HEK293 (cell line): ENCODE data around the gene CHST15.

ENCODE experiments used
- CTCF ChIA-PET: fragments of 350-600 bp; formaldehyde crosslinking; extraction: SDS; loops from one replicate; lab custom pipeline; 2021; ENCODE audit warnings: antibody characterized with exemption; lab: Yijun Ruan, JAX
- POLR2A ChIA-PET: fragments of 300-600 bp; formaldehyde crosslinking; extraction: SDS; loops from one replicate; lab custom pipeline; 2020; ENCODE audit warnings: antibody characterized with exemption, inconsistent platforms; lab: Yijun Ruan, JAX
- H3K27ac ChIP-seq: fragments of 200-500 bp; sonication (Bioruptor generic); 2 replicates; pipeline ENCODE4 v1.5.1; 2014; ENCODE audit warnings: low read depth, low read length, control low read depth, inconsistent platforms; ENCODE audit errors: extremely low read depth
- H3K36me3 ChIP-seq, 2 experiments: fragments of 200-500 bp in 1 of 2; sonication (Bioruptor generic) in 1 of 2; 1 replicate in 1 of 2; 2 replicates in 1 of 2; pipeline ENCODE4 v1.5.1; 2014 to 2017; ENCODE audit warnings: inconsistent platforms in 2 of 2, low read length in 2 of 2; ENCODE audit not compliant: control insufficient read depth in 2 of 2, insufficient read depth in 1 of 2
- H3K4me1 ChIP-seq: fragments of 200-500 bp; sonication (Bioruptor generic); 2 replicates; pipeline ENCODE4 v1.5.1; 2014; ENCODE audit warnings: mild to moderate bottlenecking, low read length, inconsistent platforms; ENCODE audit not compliant: control insufficient read depth, insufficient read depth
- H3K4me3 ChIP-seq: 2 replicates; pipeline ENCODE4 v1.5.1; 2011; ENCODE audit warnings: low read depth, mild to moderate bottlenecking, control low read depth, low read length, moderate library complexity
- H3K9me3 ChIP-seq: fragments of 200-500 bp; sonication (Bioruptor generic); 2 replicates; pipeline ENCODE4 v1.5.1; 2014; ENCODE audit warnings: low read depth, low read length, inconsistent platforms; ENCODE audit not compliant: control insufficient read depth, insufficient read depth
- ATF2 ChIP-seq: fragments of 450-650 bp; formaldehyde crosslinking; IDR thresholded peaks from 2 replicates; pipeline ENCODE4 v1.5.1; 2016; ENCODE audit warnings: missing biosample characterization, missing genetic modification characterization, low read depth
- OSR2 ChIP-seq: fragments of 450-650 bp; formaldehyde crosslinking; IDR thresholded peaks from 2 replicates; pipeline ENCODE4 v1.5.1; 2016; ENCODE audit warnings: missing biosample characterization, missing genetic modification characterization
- PATZ1 ChIP-seq: fragments of 450-650 bp; formaldehyde crosslinking; IDR thresholded peaks from 2 replicates; pipeline ENCODE4 v1.5.1; 2016; ENCODE audit warnings: missing biosample characterization, missing genetic modification characterization
- SETDB1 ChIP-seq: IDR thresholded peaks from one replicate; pipeline ENCODE4 v1.6.1; 2017; ENCODE audit warnings: mild to moderate bottlenecking, low read length, moderate library complexity, mixed read lengths; ENCODE audit not compliant: insufficient read length
- TCF7L2 ChIP-seq: IDR thresholded peaks from 2 replicates; pipeline ENCODE4 v1.6.1; 2011; ENCODE audit warnings: low read depth, mild to moderate bottlenecking, inconsistent platforms, low read length, moderate library complexity, borderline replicate concordance
- TRIM28 ChIP-seq: IDR thresholded peaks from 2 replicates; pipeline ENCODE4 v1.6.1; 2011; ENCODE audit warnings: low read length, control low read depth, borderline replicate concordance
- ZBTB17 ChIP-seq: fragments of 450-650 bp; formaldehyde crosslinking; IDR thresholded peaks from 2 replicates; pipeline ENCODE4 v1.5.1; 2016; ENCODE audit warnings: missing biosample characterization, missing genetic modification characterization
- ZIC2 ChIP-seq: fragments of 450-650 bp; formaldehyde crosslinking; IDR thresholded peaks from 2 replicates; pipeline ENCODE4 v1.5.1; 2016; ENCODE audit warnings: missing biosample characterization, missing genetic modification characterization
- ZNF112 ChIP-seq: fragments of 450-650 bp; formaldehyde crosslinking; IDR thresholded peaks from 2 replicates; pipeline ENCODE4 v1.5.0; 2017; ENCODE audit warnings: missing biosample characterization, missing genetic modification characterization
- ZNF132 ChIP-seq: fragments of 450-650 bp; formaldehyde crosslinking; IDR thresholded peaks from 2 replicates; pipeline ENCODE4 v1.5.1; 2017; ENCODE audit warnings: missing biosample characterization, missing genetic modification characterization, borderline replicate concordance
- ZNF140 ChIP-seq: fragments of 450-650 bp; formaldehyde crosslinking; IDR thresholded peaks from 2 replicates; pipeline ENCODE4 v1.5.1; 2016; ENCODE audit warnings: missing biosample characterization, missing genetic modification characterization
- ZNF175 ChIP-seq: fragments of 450-650 bp; formaldehyde crosslinking; IDR thresholded peaks from 2 replicates; pipeline ENCODE4 v1.5.1; 2016; ENCODE audit warnings: missing biosample characterization, missing genetic modification characterization
- ZNF19 ChIP-seq: fragments of 450-650 bp; formaldehyde crosslinking; IDR thresholded peaks from 2 replicates; pipeline ENCODE4; 2016; ENCODE audit warnings: missing biosample characterization, missing genetic modification characterization, low read depth
- ZNF221 ChIP-seq: fragments of 450-650 bp; formaldehyde crosslinking; IDR thresholded peaks from 2 replicates; pipeline ENCODE4 v1.5.1; 2017; ENCODE audit warnings: missing biosample characterization, missing genetic modification characterization, borderline replicate concordance
- ZNF335 ChIP-seq: fragments of 450-650 bp; formaldehyde crosslinking; conservative IDR thresholded peaks from 2 replicates; pipeline ENCODE4 v1.5.1; 2016; ENCODE audit warnings: missing biosample characterization, missing genetic modification characterization
- ZNF391 ChIP-seq: fragments of 450-650 bp; formaldehyde crosslinking; IDR thresholded peaks from 2 replicates; pipeline ENCODE4 v1.5.1; 2016; ENCODE audit warnings: low read depth, missing biosample characterization, missing genetic modification characterization, borderline replicate concordance
- ZNF501 ChIP-seq: fragments of 450-650 bp; formaldehyde crosslinking; IDR thresholded peaks from 2 replicates; pipeline ENCODE4 v1.5.1; 2016; ENCODE audit warnings: missing biosample characterization, missing genetic modification characterization
- ZNF560 ChIP-seq: fragments of 450-650 bp; formaldehyde crosslinking; IDR thresholded peaks from 2 replicates; pipeline ENCODE4 v1.5.1; 2017; ENCODE audit warnings: missing biosample characterization, missing genetic modification characterization, borderline replicate concordance
- ZNF561 ChIP-seq: fragments of 450-650 bp; IDR thresholded peaks from 2 replicates; pipeline ENCODE4 v1.5.1; 2018; ENCODE audit warnings: missing biosample characterization, missing genetic modification characterization, borderline replicate concordance
- ZNF658 ChIP-seq: fragments of 450-650 bp; formaldehyde crosslinking; IDR thresholded peaks from 2 replicates; pipeline ENCODE4; 2016; ENCODE audit warnings: missing biosample characterization, missing genetic modification characterization
- ZNF791 ChIP-seq: fragments of 450-650 bp; formaldehyde crosslinking; IDR thresholded peaks from 2 replicates; pipeline ENCODE4 v1.5.1; 2016; ENCODE audit warnings: missing biosample characterization, missing genetic modification characterization
- ZNF843 ChIP-seq: fragments of 450-650 bp; formaldehyde crosslinking; IDR thresholded peaks from 2 replicates; pipeline ENCODE4 v1.5.1; 2016; ENCODE audit warnings: missing biosample characterization, missing genetic modification characterization
- ZXDB ChIP-seq: fragments of 450-650 bp; formaldehyde crosslinking; IDR thresholded peaks from 2 replicates; pipeline ENCODE4 v1.5.1; 2016; ENCODE audit warnings: missing biosample characterization, missing genetic modification characterization
- TF ChIP-seq, protein P1 (sequence below): fragments of 450-650 bp; formaldehyde crosslinking; IDR thresholded peaks from 2 replicates; pipeline ENCODE4 v1.5.1; 2016; ENCODE audit warnings: missing biosample characterization, missing genetic modification characterization
- TF ChIP-seq, protein P2 (sequence below): fragments of 450-650 bp; formaldehyde crosslinking; IDR thresholded peaks from 2 replicates; pipeline ENCODE4 v1.5.1; 2016; ENCODE audit warnings: missing biosample characterization, missing genetic modification characterization
- TF ChIP-seq, protein P3 (sequence below): fragments of 450-650 bp; formaldehyde crosslinking; IDR thresholded peaks from 2 replicates; pipeline ENCODE4 v1.5.1; 2017; ENCODE audit warnings: missing biosample characterization, mild to moderate bottlenecking, missing genetic modification characterization, moderate library complexity
- TF ChIP-seq, protein P4 (sequence below): fragments of 450-650 bp; formaldehyde crosslinking; IDR thresholded peaks from 2 replicates; pipeline ENCODE4 v1.5.1; 2016; ENCODE audit warnings: missing biosample characterization, missing genetic modification characterization

Gene CHST15

GRCh38 chr10:124105594-124105993, 12.2 kb upstream of the CHST15 start:
- ChIA-PET CTCF (interaction anchor here (0.7 to 1.9 kb wide), 4 partner anchors 11 to 111 kb away, joined by 3 to 5 read pairs (median 4); no protein-coding TSS in a partner anchor), POLR2A (interaction anchor here (1.3 kb wide), 1 partner anchor 14 kb away, joined by 4 read pairs; no protein-coding TSS in a partner anchor)
- no peaks in the 10 kb centered on the region for H3K36me3 ChIP-seq
- H3K9me3 ChIP-seq, result no peaks in the 10 kb centered on the region
- no peak overlapping the region for H3K27ac ChIP-seq
- H3K4me3 ChIP-seq, result no peak overlapping the region
- H3K4me1 ChIP-seq, result peaks cover 15% of the 10 kb centered on the region
- no peak for TF ChIP-seq ZNF132 (tag by site-specific recombination)
- TF ChIP-seq, protein P1, sequence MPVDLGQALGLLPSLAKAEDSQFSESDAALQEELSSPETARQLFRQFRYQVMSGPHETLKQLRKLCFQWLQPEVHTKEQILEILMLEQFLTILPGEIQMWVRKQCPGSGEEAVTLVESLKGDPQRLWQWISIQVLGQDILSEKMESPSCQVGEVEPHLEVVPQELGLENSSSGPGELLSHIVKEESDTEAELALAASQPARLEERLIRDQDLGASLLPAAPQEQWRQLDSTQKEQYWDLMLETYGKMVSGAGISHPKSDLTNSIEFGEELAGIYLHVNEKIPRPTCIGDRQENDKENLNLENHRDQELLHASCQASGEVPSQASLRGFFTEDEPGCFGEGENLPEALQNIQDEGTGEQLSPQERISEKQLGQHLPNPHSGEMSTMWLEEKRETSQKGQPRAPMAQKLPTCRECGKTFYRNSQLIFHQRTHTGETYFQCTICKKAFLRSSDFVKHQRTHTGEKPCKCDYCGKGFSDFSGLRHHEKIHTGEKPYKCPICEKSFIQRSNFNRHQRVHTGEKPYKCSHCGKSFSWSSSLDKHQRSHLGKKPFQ, result peak; percentile 69; the same call in 1 of the 2 replicates
- peak; percentile 18; the same call in 1 of the 2 replicates for TF ChIP-seq ZNF335 (tag by site-specific recombination)
- no peak for TF ChIP-seq SETDB1
- TF ChIP-seq, protein P2, sequence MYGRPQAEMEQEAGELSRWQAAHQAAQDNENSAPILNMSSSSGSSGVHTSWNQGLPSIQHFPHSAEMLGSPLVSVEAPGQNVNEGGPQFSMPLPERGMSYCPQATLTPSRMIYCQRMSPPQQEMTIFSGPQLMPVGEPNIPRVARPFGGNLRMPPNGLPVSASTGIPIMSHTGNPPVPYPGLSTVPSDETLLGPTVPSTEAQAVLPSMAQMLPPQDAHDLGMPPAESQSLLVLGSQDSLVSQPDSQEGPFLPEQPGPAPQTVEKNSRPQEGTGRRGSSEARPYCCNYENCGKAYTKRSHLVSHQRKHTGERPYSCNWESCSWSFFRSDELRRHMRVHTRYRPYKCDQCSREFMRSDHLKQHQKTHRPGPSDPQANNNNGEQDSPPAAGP (tag by site-specific recombination), result no peak
- TF ChIP-seq TRIM28, result peak; percentile 67; the same call in 1 of the 2 replicates
- peak; percentile 58; the same call in 1 of the 2 replicates for TF ChIP-seq OSR2 (tag by site-specific recombination)
- TF ChIP-seq TCF7L2, result peak; percentile 49; the same call in 1 of the 2 replicates
- 0 out of 2 replicates have a peak, but pooled peaks have one; percentile 32 for TF ChIP-seq ZXDB (tag by site-specific recombination)
- TF ChIP-seq, all 188 proteins: peak for 6

GRCh38 chr10:124105045-124105444, 11.6 kb upstream of the CHST15 start:
- Histone ChIP-seq H3K4me3 (no peak overlapping the region), H3K27ac (no peak overlapping the region; the same call in 1 of the 2 replicates), H3K9me3 (no peaks in the 10 kb centered on the region), H3K4me1 (peaks cover 15% of the 10 kb centered on the region), H3K36me3 (no peaks in the 10 kb centered on the region)
- ChIA-PET CTCF (interaction anchor here (1.9 kb wide), 2 partner anchors 108 to 110 kb away, joined by 4 to 5 read pairs; no protein-coding TSS in a partner anchor), POLR2A (no interaction called here)
- TF ChIP-seq ZNF140 (tag by site-specific recombination), result no peak
- TF ChIP-seq ZNF391 (tag by site-specific recombination), result no peak
- TF ChIP-seq, protein P3, sequence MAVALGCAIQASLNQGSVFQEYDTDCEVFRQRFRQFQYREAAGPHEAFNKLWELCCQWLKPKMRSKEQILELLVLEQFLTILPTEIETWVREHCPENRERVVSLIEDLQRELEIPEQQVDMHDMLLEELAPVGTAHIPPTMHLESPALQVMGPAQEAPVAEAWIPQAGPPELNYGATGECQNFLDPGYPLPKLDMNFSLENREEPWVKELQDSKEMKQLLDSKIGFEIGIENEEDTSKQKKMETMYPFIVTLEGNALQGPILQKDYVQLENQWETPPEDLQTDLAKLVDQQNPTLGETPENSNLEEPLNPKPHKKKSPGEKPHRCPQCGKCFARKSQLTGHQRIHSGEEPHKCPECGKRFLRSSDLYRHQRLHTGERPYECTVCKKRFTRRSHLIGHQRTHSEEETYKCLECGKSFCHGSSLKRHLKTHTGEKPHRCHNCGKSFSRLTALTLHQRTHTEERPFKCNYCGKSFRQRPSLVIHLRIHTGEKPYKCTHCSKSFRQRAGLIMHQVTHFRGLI (tag by site-specific recombination), result peak; percentile 69
- TF ChIP-seq PATZ1 (tag by site-specific recombination), result no peak
- no peak for TF ChIP-seq ZNF112
- no peak for TF ChIP-seq ZNF843 (tag by site-specific recombination)
- no peak for TF ChIP-seq ZNF19
- no peak for TF ChIP-seq ZNF561 (tag by site-specific recombination)
- no peak for TF ChIP-seq ZNF791 (tag by site-specific recombination)
- TF ChIP-seq ZNF658 (tag by site-specific recombination), result no peak
- peak; percentile 93 for TF ChIP-seq ZIC2 (tag by site-specific recombination)
- no peak for TF ChIP-seq ZNF560 (tag by site-specific recombination)
- TF ChIP-seq ZNF175 (tag by site-specific recombination), result no peak
- TF ChIP-seq ATF2 (tag by site-specific recombination), result no peak
- TF ChIP-seq ZNF221, result no peak
- TF ChIP-seq ZNF501 (tag by site-specific recombination), result no peak
- TF ChIP-seq, protein P4, sequence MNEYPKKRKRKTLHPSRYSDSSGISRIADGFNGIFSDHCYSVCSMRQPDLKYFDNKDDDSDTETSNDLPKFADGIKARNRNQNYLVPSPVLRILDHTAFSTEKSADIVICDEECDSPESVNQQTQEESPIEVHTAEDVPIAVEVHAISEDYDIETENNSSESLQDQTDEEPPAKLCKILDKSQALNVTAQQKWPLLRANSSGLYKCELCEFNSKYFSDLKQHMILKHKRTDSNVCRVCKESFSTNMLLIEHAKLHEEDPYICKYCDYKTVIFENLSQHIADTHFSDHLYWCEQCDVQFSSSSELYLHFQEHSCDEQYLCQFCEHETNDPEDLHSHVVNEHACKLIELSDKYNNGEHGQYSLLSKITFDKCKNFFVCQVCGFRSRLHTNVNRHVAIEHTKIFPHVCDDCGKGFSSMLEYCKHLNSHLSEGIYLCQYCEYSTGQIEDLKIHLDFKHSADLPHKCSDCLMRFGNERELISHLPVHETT, result no peak
- peak; percentile 51 for TF ChIP-seq ZBTB17 (tag by site-specific recombination)
